HG03097 (cell line): ENCODE measurements around the gene PHF23.

Source experiments
- ATAC-seq: cut with Tn5 transposase; IDR thresholded peaks from one replicate; pipeline ENCODE4 v1.9.1; 2021; ENCODE audit not compliant: unreplicated experiment, low FRiP score

Gene PHF23

DNA sequence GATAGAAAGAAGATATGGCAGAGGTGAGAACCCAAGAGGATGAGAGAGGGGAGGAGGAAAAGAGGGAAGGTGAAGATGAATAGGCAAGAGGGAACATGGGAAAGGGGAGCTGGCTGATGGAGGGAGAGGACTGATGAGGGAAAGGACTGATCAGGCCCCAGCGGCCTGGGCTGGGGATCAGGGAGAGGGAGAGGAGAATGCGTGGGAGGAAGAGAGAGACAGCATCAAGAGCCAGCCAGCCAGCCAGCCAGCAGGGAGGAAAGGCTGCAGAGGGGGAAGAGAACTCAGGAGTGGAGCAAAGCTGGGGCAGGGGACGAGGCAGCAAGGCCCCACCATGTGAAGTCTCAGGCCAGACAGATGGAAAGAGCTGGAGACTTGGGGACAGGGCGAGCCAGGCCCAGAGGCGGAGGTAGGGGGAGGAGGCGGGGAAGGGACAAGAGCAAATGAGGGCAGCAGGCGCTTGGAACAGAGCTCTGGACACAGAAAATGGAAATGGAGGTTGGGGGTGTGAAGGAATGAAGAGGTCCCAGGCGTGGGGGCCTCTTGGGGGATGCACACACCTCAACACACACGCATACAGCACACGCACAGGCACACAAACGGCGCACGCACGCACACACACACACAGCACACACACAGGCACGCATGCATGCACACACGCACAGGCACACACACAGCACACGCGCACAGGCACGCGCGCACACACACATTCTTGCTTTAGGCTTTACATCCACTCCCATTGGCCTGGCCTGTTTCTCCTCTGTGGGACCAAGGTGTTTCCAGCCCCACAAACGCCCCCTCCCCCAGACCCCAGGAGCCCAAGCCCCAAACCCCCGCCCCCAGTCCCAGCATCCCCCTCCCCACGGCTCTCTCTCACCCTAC lies 31.9 kb downstream of the PHF23 start:
- no peak for ATAC-seq

DNA sequence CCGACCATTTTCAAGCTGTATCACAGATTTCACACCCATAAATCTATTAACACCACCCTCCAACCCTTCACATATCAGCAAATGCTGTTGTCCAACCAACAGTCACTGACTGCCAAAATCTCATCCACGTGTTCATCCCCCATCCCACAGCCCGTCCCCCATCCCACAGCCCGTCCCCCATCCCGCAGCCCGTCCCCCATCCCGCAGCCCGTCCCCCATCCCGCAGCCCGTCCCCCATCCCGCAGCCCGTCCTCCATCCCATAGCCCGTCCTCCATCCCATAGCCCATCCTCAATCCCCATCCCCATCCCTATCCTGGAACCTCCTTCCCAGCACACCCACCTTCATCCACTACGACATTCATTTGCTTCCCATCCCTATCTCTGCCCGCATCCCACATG lies 33.7 kb downstream of the PHF23 start:
- no peak for ATAC-seq

DNA sequence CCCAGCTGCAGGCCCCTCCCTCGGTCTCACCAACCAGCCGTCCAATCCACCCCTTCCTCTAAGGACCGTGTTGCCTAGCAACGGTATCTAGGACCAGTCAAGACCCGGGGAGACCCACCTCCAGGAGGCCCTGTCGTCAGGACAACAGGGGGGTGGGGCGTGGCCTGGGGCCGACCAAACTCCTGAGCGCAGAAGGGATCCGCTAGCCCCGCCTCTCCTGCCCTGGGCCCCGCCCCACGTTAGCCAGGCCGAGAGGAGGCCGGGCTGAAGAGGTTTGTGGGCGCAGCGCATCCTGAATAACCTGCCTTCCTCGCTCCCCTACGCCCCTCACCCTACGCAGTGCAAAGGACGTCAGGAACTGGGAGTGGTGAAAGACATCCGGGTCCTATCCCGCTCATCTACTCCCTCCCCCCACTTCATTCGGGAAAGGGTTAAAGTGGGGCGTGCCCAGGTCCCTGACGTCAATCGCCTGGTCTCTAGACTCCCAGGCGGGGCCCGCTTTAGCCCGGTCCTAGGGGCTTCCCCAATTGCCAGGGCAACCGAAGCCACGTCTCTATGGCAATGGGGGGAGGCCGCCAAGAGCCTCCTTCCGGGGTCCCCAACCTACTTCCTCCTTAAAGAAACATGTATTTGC lies 34.3 kb downstream of the PHF23 start:
- ATAC-seq = peak; percentile 77

DNA sequence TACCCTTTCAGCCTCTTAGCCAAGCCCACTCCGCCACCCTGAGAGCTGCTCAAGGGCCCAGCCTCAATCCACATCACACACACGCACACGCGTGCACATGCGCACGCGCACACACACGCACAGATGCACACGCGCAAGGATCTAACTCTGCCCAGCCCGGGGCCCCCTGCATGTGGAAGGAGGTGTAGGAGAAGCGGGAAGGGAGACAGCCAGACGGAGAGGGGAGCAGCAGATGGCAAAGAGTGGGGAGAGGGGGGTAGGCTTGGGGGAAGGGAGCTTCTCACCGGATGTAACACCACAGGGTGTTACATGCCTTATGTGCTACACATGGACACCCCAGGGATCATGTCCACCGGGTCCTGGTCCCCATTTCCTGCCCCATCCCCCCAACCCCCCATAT lies 34.9 kb downstream of the PHF23 start:
- no peak for ATAC-seq

DNA sequence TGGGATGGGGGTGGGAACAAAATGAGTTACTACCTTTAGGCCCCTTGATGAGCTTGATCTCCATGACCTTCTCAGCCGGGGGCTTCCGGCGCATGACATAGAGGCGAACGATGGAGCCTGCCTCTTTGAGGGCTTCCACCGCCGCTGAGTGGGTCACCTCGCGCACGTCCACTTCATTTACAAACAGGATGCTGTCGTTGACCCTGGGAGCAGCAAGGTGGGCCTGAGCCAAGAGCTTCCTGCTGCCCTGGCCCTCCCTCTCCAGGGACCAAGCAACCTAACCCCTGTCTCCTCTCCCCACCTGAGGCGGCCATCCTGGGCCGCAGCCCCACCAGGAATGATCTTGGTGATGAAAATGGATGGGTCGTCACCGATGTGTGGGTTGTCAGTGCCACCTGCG lies 35.9 kb downstream of the PHF23 start:
- ATAC-seq = no peak

DNA sequence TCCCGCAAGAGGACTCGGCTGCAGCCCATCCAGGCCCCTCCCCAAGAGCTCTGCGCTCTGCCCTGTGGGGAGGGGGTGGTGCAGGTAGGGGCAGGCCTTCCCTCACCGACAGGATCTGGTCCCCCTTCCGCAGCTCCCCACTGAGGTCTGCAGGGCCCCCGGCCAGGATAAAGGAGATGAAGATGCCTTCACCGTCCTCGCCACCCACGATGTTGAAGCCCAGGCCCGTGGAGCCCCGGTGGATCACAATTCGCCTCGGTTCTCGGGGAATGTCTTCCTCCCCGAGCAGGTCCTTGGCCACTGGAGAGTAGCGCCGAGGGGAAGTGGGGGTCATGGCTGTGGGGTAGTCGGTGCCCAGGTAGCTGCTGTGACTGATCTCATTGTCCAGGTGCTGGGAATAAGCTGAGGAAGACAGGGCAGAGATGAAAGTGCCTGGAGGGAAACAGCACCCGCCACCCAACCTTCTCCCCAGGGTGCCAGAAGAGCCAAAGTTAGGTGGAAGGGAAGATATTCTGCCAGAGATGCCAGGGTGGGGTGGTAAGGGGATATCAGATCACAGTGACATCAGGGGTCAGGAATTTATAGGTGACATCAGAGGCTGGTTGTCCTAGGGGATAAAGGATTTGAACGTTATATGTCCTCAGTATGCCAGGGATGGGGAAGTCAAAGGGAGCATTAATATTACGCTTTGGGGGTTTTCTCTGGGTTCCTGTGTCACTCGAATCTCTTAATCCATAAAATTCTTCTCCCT lies 42.4 kb downstream of the PHF23 start:
- ATAC-seq = no peak

DNA sequence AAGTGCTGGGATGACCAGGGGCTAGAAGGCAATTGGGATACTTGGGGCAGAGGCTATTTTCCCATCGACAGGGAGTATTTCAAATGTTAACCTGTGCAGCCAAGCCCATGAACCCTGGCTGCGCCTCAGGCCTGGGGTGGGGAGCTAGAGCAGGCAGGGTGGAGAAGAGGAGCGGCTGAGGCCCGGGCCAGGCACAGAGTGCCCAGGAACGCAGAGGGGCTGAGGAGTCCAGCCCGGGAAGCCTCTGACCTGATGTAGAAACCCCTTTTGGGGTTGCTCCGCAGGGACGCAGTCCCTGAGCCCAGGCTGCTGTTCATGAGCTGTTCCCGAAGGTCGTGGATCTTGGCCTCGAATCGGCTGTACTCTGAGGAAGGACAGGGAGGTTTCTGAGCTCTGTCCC lies 43.3 kb downstream of the PHF23 start:
- ATAC-seq = no peak

DNA sequence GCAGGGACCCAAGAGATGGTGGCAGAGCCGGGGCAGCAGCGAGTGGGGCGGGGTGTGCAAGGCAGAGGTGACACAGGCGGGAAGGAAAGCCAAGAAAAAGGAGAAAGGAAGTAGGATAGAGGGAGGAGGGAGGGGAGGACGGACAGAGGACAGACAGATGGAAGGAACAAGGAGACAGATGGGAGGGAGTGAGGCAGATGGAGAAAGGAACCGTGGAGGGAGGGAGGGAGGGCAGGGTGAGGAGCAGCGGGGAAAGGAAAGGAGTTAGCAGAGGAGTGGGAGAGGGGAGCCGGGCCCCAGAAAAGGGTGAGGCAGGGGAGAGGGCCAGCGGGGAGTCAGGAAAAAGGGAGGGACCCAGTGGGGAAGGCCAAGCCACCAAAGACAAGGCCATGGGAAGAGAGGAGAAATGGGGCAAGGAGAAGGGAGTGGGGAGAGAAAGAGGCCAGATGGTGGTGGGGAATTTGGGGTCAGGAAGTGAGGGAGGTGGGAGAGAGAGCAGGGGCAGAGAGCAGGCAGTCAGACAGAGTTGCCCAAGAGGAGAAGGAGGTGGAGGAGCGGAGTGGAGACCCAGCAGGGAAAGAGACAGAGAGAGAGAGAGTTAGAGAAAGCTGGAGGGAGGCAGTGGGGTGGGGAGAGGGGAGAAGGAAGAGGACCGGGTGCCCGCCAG lies 46.9 kb downstream of the PHF23 start:
- no peak for ATAC-seq

DNA sequence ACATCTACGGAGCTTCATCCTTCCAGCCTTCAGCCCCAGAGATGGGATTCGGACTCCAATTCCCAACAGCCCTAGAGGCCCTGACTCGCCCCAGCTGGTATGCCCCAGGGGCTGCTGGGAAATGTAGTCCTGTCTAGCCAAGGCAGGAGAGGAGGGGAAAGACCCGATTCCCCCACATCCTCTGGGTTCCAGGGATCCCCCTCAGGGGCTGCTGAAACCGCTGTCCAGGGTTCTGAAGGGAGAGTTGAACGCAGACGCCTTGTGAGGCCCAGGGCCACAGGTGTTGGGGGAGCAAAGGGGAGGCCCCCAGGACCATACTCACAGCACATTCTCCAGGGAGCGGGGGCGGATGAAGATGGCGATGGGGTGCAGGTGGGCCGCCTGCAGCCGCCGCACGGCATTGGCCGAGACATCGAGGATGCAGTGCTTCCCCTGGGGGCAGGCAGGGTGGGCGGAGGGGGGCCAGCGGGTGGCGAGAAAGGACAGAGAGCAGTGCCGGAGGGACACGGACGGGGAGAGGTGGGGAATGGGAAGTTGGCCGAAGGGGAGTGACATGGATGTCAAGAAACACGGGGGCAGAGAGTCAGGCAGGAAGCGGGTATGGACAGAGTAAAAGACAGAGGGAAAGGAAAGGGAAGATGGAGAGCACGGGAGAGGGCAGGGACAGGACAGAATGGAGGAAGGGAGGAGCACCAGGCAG lies 47.5 kb downstream of the PHF23 start:
- no peak for ATAC-seq

DNA sequence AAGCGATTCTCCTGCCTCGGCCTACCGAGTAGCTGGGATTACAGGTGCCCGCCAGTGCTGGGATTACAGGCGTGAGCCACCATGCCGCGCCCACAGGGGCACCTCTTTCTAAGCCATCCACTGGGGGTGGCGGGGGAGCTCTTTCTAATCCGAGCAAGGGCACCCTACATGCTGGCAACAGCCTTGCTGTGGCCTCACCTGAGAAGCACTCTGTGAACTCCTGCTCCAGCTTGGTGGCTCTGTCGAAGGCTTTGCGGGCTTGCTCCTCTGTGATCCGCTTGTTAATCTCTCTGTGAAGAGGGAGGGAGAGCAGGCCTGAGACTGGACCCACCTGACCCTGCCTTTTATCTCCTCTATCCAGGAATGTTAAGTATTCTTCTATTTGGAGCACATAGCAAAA lies 48.2 kb downstream of the PHF23 start:
- no peak for ATAC-seq

DNA sequence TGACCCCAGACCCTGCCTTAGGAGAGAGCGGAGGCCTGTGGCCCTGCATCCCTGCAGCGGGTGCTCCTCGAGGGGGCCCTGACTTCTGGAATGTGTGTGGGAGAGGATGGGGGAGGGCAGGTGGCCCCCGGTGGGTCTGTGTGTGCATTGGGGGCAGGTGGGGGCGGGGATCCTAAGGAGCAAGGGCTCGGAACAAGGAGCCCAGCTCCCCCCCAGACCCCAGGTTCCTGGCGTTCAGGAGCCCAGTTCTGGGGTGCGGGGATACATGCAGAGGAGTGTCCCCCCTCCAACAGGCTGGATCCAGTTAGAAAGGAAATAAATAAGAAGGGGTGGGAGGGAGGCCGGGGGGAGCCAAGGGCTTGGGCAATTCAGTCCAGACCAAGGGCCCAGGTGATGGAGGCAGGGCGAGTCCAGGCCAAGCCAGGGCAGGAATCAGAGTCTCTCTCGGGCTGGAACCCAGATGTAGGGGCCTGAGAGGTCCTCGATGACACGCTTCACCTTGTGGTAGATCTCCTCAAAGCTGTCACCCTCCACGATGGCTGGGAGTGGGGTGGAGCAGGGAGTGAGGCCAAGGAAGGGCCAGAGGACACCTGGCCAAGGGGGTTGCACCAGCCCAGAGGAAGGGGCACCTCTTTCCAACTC lies 48.9 kb downstream of the PHF23 start:
- ATAC-seq = no peak

DNA sequence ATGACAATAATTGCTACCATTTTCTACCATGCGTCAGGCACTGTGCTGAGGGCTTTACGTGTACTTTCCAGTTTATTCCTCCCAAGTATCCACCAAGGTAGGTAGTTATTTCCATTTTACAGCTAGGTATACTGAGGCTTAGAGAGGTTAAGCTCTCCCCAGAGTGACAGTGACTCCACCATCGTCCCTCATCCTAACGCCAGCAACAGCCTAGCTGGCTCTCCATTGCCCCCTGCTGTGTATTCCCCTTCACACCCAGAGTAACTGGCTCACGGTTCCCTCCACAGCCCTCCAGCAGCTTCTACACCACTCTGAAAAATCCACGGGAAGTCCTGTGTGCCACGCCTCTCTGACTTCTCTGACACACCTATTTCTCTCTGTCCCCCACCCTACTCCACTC lies 53.0 kb downstream of the PHF23 start:
- ATAC-seq = no peak
